Lower leg skin (tissue), 3 donors: ENCODE data around the gene NRXN3.

Source experiments
- CTCF ChIP-seq, 3 donors: fragments of 450-650 bp; IDR thresholded peaks; one replicate each; pipeline ENCODE4 v1.5.1; 2016; ENCODE audit warnings: antibody characterized with exemption in 3 of 3, mild to moderate bottlenecking in 3 of 3, moderate library complexity in 2 of 3
- POLR2A ChIP-seq, 2 donors: fragments of 450-650 bp; IDR thresholded peaks; one replicate each; pipeline ENCODE4 v1.6.1; 2016 to 2017; ENCODE audit warnings: antibody characterized with exemption in 2 of 2, mild to moderate bottlenecking in 1 of 2, moderate library complexity in 1 of 2

- no peak for TF ChIP-seq CTCF (IDR thresholded peaks at IDR 0.05)
- TF ChIP-seq POLR2A (IDR thresholded peaks at IDR 0.05): no peak
Observed at GRCh38 chr14:79103764-79104163, 933.6 kb downstream of the NRXN3 start.
